Transverse colon (tissue), 4 donors: Measurements from ENCODE around the gene MRPL32.

Experiments used
- CTCF ChIP-seq, 5 experiments: fragments of 200-600 bp in 3 of 5; fragments of 450-650 bp in 2 of 5; sonication (generic) in 3 of 5; IDR thresholded peaks; 1 replicate in 2 of 5; 2 replicates in 3 of 5; pipeline ENCODE4 v1.5.1; 2016 to 2017; ENCODE audit warnings: antibody characterized with exemption in 5 of 5, inconsistent platforms in 3 of 5, mild to moderate bottlenecking in 2 of 5, moderate library complexity in 1 of 5
- EP300 ChIP-seq: sonication (generic); formaldehyde crosslinking; IDR thresholded peaks from one replicate; pipeline ENCODE4 v1.6.1; 2017; ENCODE audit warnings: antibody characterized with exemption, low read depth
- POLR2A ChIP-seq: fragments of 450-650 bp; IDR thresholded peaks from one replicate; pipeline ENCODE4 v1.6.1; 2016; ENCODE audit warnings: antibody characterized with exemption, mild to moderate bottlenecking, moderate library complexity
- POLR2AphosphoS5 ChIP-seq, 3 donors: sonication (generic); formaldehyde crosslinking; IDR thresholded peaks; one replicate each; pipeline ENCODE4 v1.6.1; 2016; ENCODE audit warnings: antibody characterized with exemption in 3 of 3

- TF ChIP-seq CTCF (IDR thresholded peaks at IDR 0.05), result no peak
- no peak for TF ChIP-seq POLR2A
- no peak for TF ChIP-seq EP300
- TF ChIP-seq POLR2AphosphoS5 (IDR thresholded peaks at IDR 0.05), result no peak
These were observed 54.6 kb downstream of the MRPL32 start for GRCh38 chr7:42986781-42987248.
